ENCODE results near the gene LST1.

DNA sequence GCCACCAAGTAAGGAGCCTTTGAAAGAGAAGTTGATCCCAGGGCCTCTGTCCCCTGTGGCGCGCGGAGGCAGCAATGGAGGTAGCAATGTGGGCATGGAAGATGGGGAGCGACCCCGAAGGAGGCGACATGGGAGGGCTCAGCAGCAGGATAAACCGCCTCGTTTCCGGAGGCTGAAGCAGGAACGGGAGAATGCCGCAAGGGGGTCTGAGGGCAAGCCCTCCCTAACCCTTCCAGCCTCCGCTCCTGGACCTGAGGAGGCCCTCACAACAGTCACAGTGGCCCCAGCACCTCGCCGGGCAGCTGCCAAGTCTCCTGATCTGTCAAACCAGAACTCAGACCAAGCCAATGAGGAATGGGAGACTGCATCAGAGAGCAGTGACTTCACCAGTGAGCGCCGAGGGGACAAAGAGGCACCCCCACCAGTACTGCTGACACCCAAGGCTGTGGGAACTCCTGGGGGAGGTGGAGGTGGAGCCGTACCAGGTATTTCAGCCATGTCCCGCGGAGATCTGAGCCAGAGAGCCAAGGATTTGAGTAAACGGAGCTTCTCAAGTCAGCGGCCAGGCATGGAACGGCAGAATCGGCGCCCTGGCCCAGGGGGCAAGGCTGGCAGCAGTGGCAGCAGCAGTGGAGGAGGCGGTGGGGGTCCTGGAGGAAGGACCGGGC, 46.3 kb downstream of the LST1 start:
- no peak for TF ChIP-seq POLR2A (IDR thresholded peaks at IDR 0.05)
- TF ChIP-seq, protein P1, sequence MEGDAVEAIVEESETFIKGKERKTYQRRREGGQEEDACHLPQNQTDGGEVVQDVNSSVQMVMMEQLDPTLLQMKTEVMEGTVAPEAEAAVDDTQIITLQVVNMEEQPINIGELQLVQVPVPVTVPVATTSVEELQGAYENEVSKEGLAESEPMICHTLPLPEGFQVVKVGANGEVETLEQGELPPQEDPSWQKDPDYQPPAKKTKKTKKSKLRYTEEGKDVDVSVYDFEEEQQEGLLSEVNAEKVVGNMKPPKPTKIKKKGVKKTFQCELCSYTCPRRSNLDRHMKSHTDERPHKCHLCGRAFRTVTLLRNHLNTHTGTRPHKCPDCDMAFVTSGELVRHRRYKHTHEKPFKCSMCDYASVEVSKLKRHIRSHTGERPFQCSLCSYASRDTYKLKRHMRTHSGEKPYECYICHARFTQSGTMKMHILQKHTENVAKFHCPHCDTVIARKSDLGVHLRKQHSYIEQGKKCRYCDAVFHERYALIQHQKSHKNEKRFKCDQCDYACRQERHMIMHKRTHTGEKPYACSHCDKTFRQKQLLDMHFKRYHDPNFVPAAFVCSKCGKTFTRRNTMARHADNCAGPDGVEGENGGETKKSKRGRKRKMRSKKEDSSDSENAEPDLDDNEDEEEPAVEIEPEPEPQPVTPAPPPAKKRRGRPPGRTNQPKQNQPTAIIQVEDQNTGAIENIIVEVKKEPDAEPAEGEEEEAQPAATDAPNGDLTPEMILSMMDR (IDR thresholded peaks at IDR 0.05) = no peak
- TF ChIP-seq POLR2AphosphoS5 (IDR thresholded peaks at IDR 0.05) = no peak

Data from suprapubic skin (tissue), 4 donors.